IMR-90 (cell line): ENCODE measurements around the gene GLB1L. TPM values are rescaled to one million over a fixed set of nuclear protein-coding genes. Genes with fewer than 3 reads are reported as not detected.

Experiments used
- ATAC-seq: fragments of 200-7000 bp; cut with Tn5 transposase; 2 replicates; pipeline ENCODE4 v1.9.1; 2020; ENCODE audit warnings: low read depth, mild to moderate bottlenecking, moderate library complexity
- BruUV-seq: library from RNA; stranded (reverse); fragments of 400-500 nt; replicated peaks from 2 replicates; lab custom pipeline; 2021; lab: Mats Ljungman, UMichigan
- CTCF ChIA-PET: fragments of 300-600 bp; formaldehyde crosslinking; extraction: SDS; loops from one replicate; lab custom pipeline; 2021; ENCODE audit warnings: antibody characterized with exemption; lab: Yijun Ruan, JAX
- POLR2A ChIA-PET: fragments of 300-600 bp; sonication (Branson Sonifier 250); formaldehyde crosslinking; loops from one replicate; lab custom pipeline; 2022; ENCODE audit warnings: antibody characterized with exemption; ENCODE audit not compliant: unreplicated experiment; lab: Charles Lee
- DNase-seq: peaks from one replicate; pipeline ENCODE4 v3.0.0; 2013
- H2AFZ ChIP-seq: replicated peaks from 2 replicates; pipeline ENCODE3; 2013; ENCODE audit warnings: low read length, mild to moderate bottlenecking; ENCODE audit not compliant: poor library complexity
- H2AK5ac ChIP-seq: 2 replicates; pipeline ENCODE4 v1.6.1; 2013; ENCODE audit warnings: low read depth, low read length, inconsistent platforms
- H2AK9ac ChIP-seq: replicated peaks from 2 replicates; pipeline ENCODE3; 2013; ENCODE audit warnings: mild to moderate bottlenecking, low read depth, low read length, moderate library complexity; ENCODE audit not compliant: poor library complexity
- H2BK120ac ChIP-seq: 2 replicates; pipeline ENCODE4 v1.6.1; 2013; ENCODE audit warnings: low read depth, low read length, inconsistent platforms
- H2BK15ac ChIP-seq: 3 replicates; pipeline ENCODE4 v1.6.1; 2013; ENCODE audit warnings: low read depth, low read length, inconsistent platforms
- H2BK20ac ChIP-seq: 2 replicates; pipeline ENCODE4 v1.6.1; 2013; ENCODE audit warnings: low read depth, mild to moderate bottlenecking, inconsistent platforms, low read length, moderate library complexity
- H2BK5ac ChIP-seq: 2 replicates; pipeline ENCODE4 v1.6.1; 2013; ENCODE audit warnings: mild to moderate bottlenecking, low read depth, low read length, inconsistent platforms; ENCODE audit not compliant: poor library complexity, severe bottlenecking
- H3K14ac ChIP-seq: replicated peaks from 2 replicates; pipeline ENCODE4 v1.6.1; 2013; ENCODE audit warnings: low read depth, low read length, inconsistent platforms
- H3K18ac ChIP-seq: 2 replicates; pipeline ENCODE4 v1.6.1; 2013; ENCODE audit warnings: low read depth, low read length, control low read depth
- H3K23ac ChIP-seq: 2 replicates; pipeline ENCODE4 v1.6.1; 2013; ENCODE audit warnings: low read depth, low read length, inconsistent platforms
- H3K27ac ChIP-seq: 2 replicates; pipeline ENCODE4 v1.5.1; 2013; ENCODE audit warnings: mild to moderate bottlenecking, control low read depth, low read length; ENCODE audit not compliant: insufficient read depth
- H3K27me3 ChIP-seq: 2 replicates; pipeline ENCODE4 v1.6.1; 2013; ENCODE audit warnings: low read length; ENCODE audit not compliant: control insufficient read depth, insufficient read depth
- H3K36me3 ChIP-seq: 2 replicates; pipeline ENCODE4 v1.6.1; 2013; ENCODE audit warnings: low read length, mixed read lengths; ENCODE audit not compliant: control insufficient read depth, insufficient read depth
- H3K4ac ChIP-seq: 2 replicates; pipeline ENCODE4 v1.6.1; 2013; ENCODE audit warnings: low read depth, low read length, inconsistent platforms
- H3K4me1 ChIP-seq: 2 replicates; pipeline ENCODE4 v1.6.1; 2013; ENCODE audit warnings: low read length, mixed read lengths; ENCODE audit not compliant: control insufficient read depth, insufficient read depth
- H3K4me2 ChIP-seq: 2 replicates; pipeline ENCODE4 v1.6.1; 2013; ENCODE audit warnings: low read depth, mild to moderate bottlenecking, control low read depth, low read length, moderate library complexity
- H3K4me3 ChIP-seq: 2 replicates; pipeline ENCODE4 v1.5.1; 2013; ENCODE audit warnings: low read depth, mild to moderate bottlenecking, control low read depth, low read length, moderate library complexity; ENCODE audit not compliant: insufficient read depth
- H3K56ac ChIP-seq: 2 replicates; pipeline ENCODE4 v1.6.1; 2013; ENCODE audit warnings: low read length, inconsistent platforms; ENCODE audit not compliant: insufficient read depth; ENCODE audit errors: extremely low read depth
- H3K79me1 ChIP-seq, 2 experiments: 2 replicates each; pipeline ENCODE4 v1.6.1; 2013; ENCODE audit warnings: low read length in 2 of 2, inconsistent platforms in 1 of 2, low read depth in 1 of 2
- H3K9ac ChIP-seq: 2 replicates; pipeline ENCODE4 v1.6.1; 2013; ENCODE audit warnings: low read depth, low read length, control low read depth
- H3K9me1 ChIP-seq: 2 replicates; pipeline ENCODE4 v1.6.1; 2013; ENCODE audit warnings: low read length, inconsistent platforms; ENCODE audit not compliant: insufficient read depth
- H3K9me3 ChIP-seq: 2 replicates; pipeline ENCODE4 v1.6.1; 2013; ENCODE audit warnings: low read length; ENCODE audit not compliant: control insufficient read depth, insufficient read depth
- H4K20me1 ChIP-seq: 2 replicates; pipeline ENCODE4 v1.6.1; 2013; ENCODE audit warnings: low read length, inconsistent platforms; ENCODE audit not compliant: insufficient read depth
- H4K5ac ChIP-seq: 2 replicates; pipeline ENCODE4 v1.6.1; 2013; ENCODE audit warnings: mild to moderate bottlenecking, low read depth, low read length, control low read depth
- H4K8ac ChIP-seq, 2 experiments: 2 replicates each; pipeline ENCODE4 v1.6.1; 2013; ENCODE audit warnings: low read depth in 2 of 2, low read length in 2 of 2, control low read depth in 1 of 2, inconsistent platforms in 1 of 2
- H4K91ac ChIP-seq: 2 replicates; pipeline ENCODE4 v1.6.1; 2013; ENCODE audit warnings: low read depth, low read length, inconsistent platforms; ENCODE audit not compliant: insufficient read depth
- CEBPB ChIP-seq: IDR thresholded peaks from 2 replicates; pipeline ENCODE4 v1.6.1; 2012; ENCODE audit warnings: low read depth, low read length, improper control_type of control experiment
- CHD1 ChIP-seq: IDR thresholded peaks from 2 replicates; pipeline ENCODE4 v1.6.1; 2012; ENCODE audit warnings: low read depth, low read length, improper control_type of control experiment
- FOS ChIP-seq: fragments of 150-350 bp; IDR thresholded peaks from 2 replicates; pipeline ENCODE4 v1.6.1; 2016; ENCODE audit warnings: low read depth, low read length
- NFE2L2 ChIP-seq: fragments of 150-350 bp; IDR thresholded peaks from 2 replicates; pipeline ENCODE4 v1.6.1; 2016; ENCODE audit warnings: low read depth, mild to moderate bottlenecking, low read length
- WGBS, 2 experiments: methylation state at CpG; one replicate each; pipeline versions ENCODE4 v1.1.5 to v1.1.7; 2013; ENCODE audit warnings: missing lambda C conversion rate in 2 of 2; ENCODE audit not compliant: insufficient read length in 1 of 2; ENCODE audit errors: extremely low coverage in 2 of 2; 5-methylcytosine and 5-hydroxymethylcytosine counted together
- dilution Hi-C: fragments of 300-500 bp; cut with HindIII; formaldehyde crosslinking; loops from one replicate; pipeline ENCODE4 v1.14.3; 2018; ENCODE audit warnings: low sequenced_read_pairs; ENCODE audit not compliant: unreplicated experiment
- in situ Hi-C: fragments of 300-500 bp; cut with MboI; formaldehyde crosslinking; loops from 3 replicates; pipeline ENCODE4 v1.14.3; 2019; ENCODE audit warnings: low sequenced_read_pairs, inconsistent platforms, mixed read lengths
- intact Hi-C: fragments of 100-400 bp; cut with micrococcal nuclease; formaldehyde crosslinking; loops from 2 replicates; pipeline ENCODE4 v1.10.0; 2022
- polyA plus RNA-seq, 3 experiments: library from polyadenylated mRNA; depleted of rRNA; stranded (reverse); fragments of >200 nt; gene quantifications; 2 replicates each; pipeline ENCODE4 v1.2.3, GENCODE V29; 2012; ENCODE audit warnings: low replicate concordance in 1 of 3
- total RNA-seq: library from RNA; depleted of rRNA; stranded (reverse); fragments of >200 nt; gene quantifications from 2 replicates; pipeline ENCODE4 v1.2.3, GENCODE V29; 2012

GLB1L gene
- total and polyA plus RNA-seq, 2 of the 4 experiments (the other 2 are of a cell fraction) = 4.1 to 6.2 TPM

DNA sequence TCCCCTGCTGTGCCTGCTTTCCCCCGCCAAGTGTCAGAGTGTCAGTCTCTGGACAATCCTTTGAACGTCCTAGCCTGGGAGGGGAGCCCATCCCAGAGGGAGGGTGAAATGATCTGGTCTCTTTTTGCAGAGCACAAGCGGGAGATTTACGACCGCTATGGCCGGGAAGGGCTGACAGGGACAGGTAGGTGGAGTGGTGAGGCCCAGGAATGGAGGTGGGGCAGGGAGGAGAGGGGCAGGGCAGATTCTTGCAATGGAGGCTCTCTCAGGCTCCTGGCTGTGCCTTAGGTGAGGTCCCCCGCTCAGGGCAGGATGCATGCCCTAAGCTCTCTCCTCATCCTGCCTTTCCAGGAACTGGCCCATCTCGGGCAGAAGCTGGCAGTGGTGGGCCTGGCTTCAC lies 36.3 kb upstream of the GLB1L start:
- Histone ChIP-seq H3K27me3 (no peaks in the 10 kb centered on the region), H3K36me3 (peaks cover 54% of the 10 kb centered on the region), H3K9me3 (no peaks in the 10 kb centered on the region), H2BK15ac (no peak overlapping the region), H3K4me1 (peaks cover 17% of the 10 kb centered on the region), H3K4me3 (no peak overlapping the region), H4K20me1 (peaks cover 6% of the 10 kb centered on the region; the same call in 1 of the 2 replicates), H3K18ac (no peak overlapping the region), H2AK5ac (no peak overlapping the region; the same call in 1 of the 2 replicates), H2AFZ (no peak overlapping the region), H4K91ac (no peak overlapping the region), H3K9me1 (peaks cover 8% of the 10 kb centered on the region), H4K5ac (no peak overlapping the region), H3K4me2 (no peak overlapping the region), H3K56ac (no peak overlapping the region), H3K27ac (no peak overlapping the region), H2BK120ac (no peak overlapping the region), H2AK9ac (peak overlapping the region; percentile 0), H4K8ac (no peak overlapping the region), H3K79me1 (peaks cover 16 to 30% of the 10 kb centered on the region in 2 experiments), H2BK20ac (no peak overlapping the region), H3K4ac (no peak overlapping the region), H3K9ac (no peak overlapping the region), H2BK5ac (no peak overlapping the region), H3K14ac (no peak overlapping the region), H3K23ac (no peak overlapping the region)
- 93% methylated on average over 4 of the region's 8 CpGs; no CpG with 5 or more reads in 1 of the 2 experiments for WGBS, 2 experiments
- no peak for TF ChIP-seq CHD1
- no peak for TF ChIP-seq FOS
- TF ChIP-seq NFE2L2 = no peak
- TF ChIP-seq CEBPB = no peak
- dilution Hi-C loops = no loop called here
- ChIA-PET CTCF (interaction anchor here (2.8 kb wide), 1 partner anchor 13 kb away, joined by 11 read pairs; no protein-coding TSS in a partner anchor), POLR2A (no interaction called here)
- no TSS peak for BruUV-seq
- ATAC-seq (no peak), DNase-seq (no peak)
- in situ Hi-C loops = no loop called here
- intact Hi-C loops = no loop called here
